Fibroblast of lung (primary cell): ENCODE measurements around the gene PEX10. TPM values are rescaled to one million over a fixed set of nuclear protein-coding genes. Genes with fewer than 3 reads are reported as not detected.

Source experiments
- DNase-seq, 2 donors: peaks; one replicate each; pipeline versions ENCODE4 v3.0.0 to v3.0.0-alpha.2; 2010; ENCODE audit warnings: low read depth in 2 of 2
- H2AFZ ChIP-seq: 2 replicates; pipeline ENCODE4 v1.5.1; 2012; ENCODE audit warnings: low read length, control low read depth, inconsistent platforms
- H3K27ac ChIP-seq: 2 replicates; pipeline ENCODE4 v1.5.1; 2011; ENCODE audit warnings: low read length, control low read depth; ENCODE audit not compliant: insufficient read depth
- H3K27me3 ChIP-seq: 2 replicates; pipeline ENCODE4 v1.5.1; 2011; ENCODE audit warnings: mild to moderate bottlenecking, low read length; ENCODE audit not compliant: control insufficient read depth, insufficient read depth
- H3K36me3 ChIP-seq: 2 replicates; pipeline ENCODE4 v1.5.1; 2011; ENCODE audit warnings: low read length; ENCODE audit not compliant: control insufficient read depth, insufficient read depth
- H3K4me1 ChIP-seq: 2 replicates; pipeline ENCODE4 v1.5.1; 2011; ENCODE audit warnings: low read length; ENCODE audit not compliant: control insufficient read depth, insufficient read depth; ENCODE audit errors: extremely low read depth
- H3K4me2 ChIP-seq: 2 replicates; pipeline ENCODE4 v1.5.1; 2011; ENCODE audit warnings: low read length, control low read depth; ENCODE audit not compliant: insufficient read depth; ENCODE audit errors: extremely low read depth
- H3K4me3 ChIP-seq, 4 experiments: fragments of 200-600 bp in 1 of 4; sonication (generic) in 1 of 4; replicated peaks in 1 of 4; 2 replicates each; pipeline ENCODE4 v1.5.1; 2011 to 2016; ENCODE audit warnings: low read length in 4 of 4, low read depth in 3 of 4, mild to moderate bottlenecking in 3 of 4, control low read depth in 2 of 4, inconsistent platforms in 1 of 4, mixed read lengths in 1 of 4; ENCODE audit not compliant: insufficient read depth in 1 of 4; ENCODE audit errors: control extremely low read depth in 1 of 4
- H3K79me2 ChIP-seq: 2 replicates; pipeline ENCODE4 v1.5.1; 2012; ENCODE audit warnings: mild to moderate bottlenecking, low read length, inconsistent platforms; ENCODE audit not compliant: control insufficient read depth, insufficient read depth
- H3K9ac ChIP-seq: 2 replicates; pipeline ENCODE4 v1.5.1; 2011; ENCODE audit warnings: mild to moderate bottlenecking, low read length, control low read depth; ENCODE audit not compliant: insufficient read depth
- H3K9me3 ChIP-seq: 2 replicates; pipeline ENCODE4 v1.5.1; 2012; ENCODE audit warnings: low read depth, low read length; ENCODE audit not compliant: control insufficient read depth, insufficient read depth
- H4K20me1 ChIP-seq: 2 replicates; pipeline ENCODE4 v1.5.1; 2011; ENCODE audit warnings: low read length; ENCODE audit not compliant: control insufficient read depth, insufficient read depth; ENCODE audit errors: extremely low read depth
- CTCF ChIP-seq, 2 donors: IDR thresholded peaks in 1 of 2; conservative IDR thresholded peaks in 1 of 2; 1 replicate in 1 of 2; 2 replicates in 1 of 2; pipeline ENCODE4 v1.5.1; 2011 to 2012; ENCODE audit warnings: low read length in 2 of 2, control low read depth in 1 of 2, inconsistent platforms in 1 of 2, low read depth in 1 of 2, mild to moderate bottlenecking in 1 of 2
- EZH2 ChIP-seq: IDR thresholded peaks from 2 replicates; pipeline ENCODE4 v1.5.1; 2012; ENCODE audit warnings: low read length, control low read depth, mild to moderate bottlenecking; ENCODE audit errors: missing control alignments
- polyA plus RNA-seq, 2 donors: library from polyadenylated mRNA; depleted of rRNA in 1 of 2; stranded (reverse) in 1 of 2; unstranded in 1 of 2; fragments of >200 nt; gene quantifications; 2 replicates each; pipeline ENCODE4 v1.2.1, GENCODE V29; 2011 to 2012; ENCODE audit warnings: missing spikeins in 1 of 2
- total RNA-seq: library from RNA; depleted of rRNA; stranded (reverse); fragments of >200 nt; gene quantifications from 2 replicates; pipeline ENCODE4 v1.2.1, GENCODE V29; 2014

Gene PEX10
- total and polyA plus RNA-seq, 2 donors (not counting 1 experiment from before 2014, with no cell fraction given): 15.4 to 33.4 TPM

GRCh38 chr1:2385606-2386280, 26.6 kb downstream of the PEX10 start:
- no peaks in the 10 kb centered on the region for H4K20me1 ChIP-seq
- no peak overlapping the region for H2AFZ ChIP-seq
- TF ChIP-seq CTCF (conservative IDR thresholded peaks at IDR 0.05 in 1 of 2, IDR thresholded peaks at IDR 0.05 in 1 of 2; ENCODE audit: low read depth in 1 of 2, low read length in 2 of 2) (no peak), EZH2 (no peak)
- peaks cover 4% of the 10 kb centered on the region for H3K79me2 ChIP-seq
- H3K27ac ChIP-seq: no peak overlapping the region
- no peaks in the 10 kb centered on the region for H3K36me3 ChIP-seq
- peaks cover 4% of the 10 kb centered on the region for H3K4me1 ChIP-seq
- H3K4me2 ChIP-seq: no peak overlapping the region
- no peaks in the 10 kb centered on the region for H3K27me3 ChIP-seq
- no peak overlapping the region for H3K4me3 ChIP-seq
- no peaks in the 10 kb centered on the region for H3K9me3 ChIP-seq
- no peak overlapping the region for H3K9ac ChIP-seq
- no peak for DNase-seq

- TF ChIP-seq EZH2: no peak
- no peak for TF ChIP-seq CTCF (conservative IDR thresholded peaks at IDR 0.05 in 1 of 2, IDR thresholded peaks at IDR 0.05 in 1 of 2; ENCODE audit: low read depth in 1 of 2, low read length in 2 of 2)
- no peak overlapping the region for H3K9ac ChIP-seq
- no peak overlapping the region for H2AFZ ChIP-seq
- no peaks in the 10 kb centered on the region for H3K4me1 ChIP-seq
- no peaks in the 10 kb centered on the region for H3K36me3 ChIP-seq
- no peaks in the 10 kb centered on the region for H3K27me3 ChIP-seq
- no peaks in the 10 kb centered on the region for H4K20me1 ChIP-seq
- H3K9me3 ChIP-seq: no peaks in the 10 kb centered on the region
- H3K79me2 ChIP-seq: no peaks in the 10 kb centered on the region
- no peak overlapping the region for H3K4me3 ChIP-seq
- no peak overlapping the region for H3K27ac ChIP-seq
- no peak overlapping the region for H3K4me2 ChIP-seq
- no peak for DNase-seq
Observed at GRCh38 chr1:2384941-2385481, 27.4 kb downstream of the PEX10 start.

- no peaks in the 10 kb centered on the region for H4K20me1 ChIP-seq
- no peaks in the 10 kb centered on the region for H3K36me3 ChIP-seq
- no peak overlapping the region for H3K9ac ChIP-seq
- H2AFZ ChIP-seq: no peak overlapping the region
- H3K79me2 ChIP-seq: no peaks in the 10 kb centered on the region
- DNase-seq: no peak
- H3K4me3 ChIP-seq: no peak overlapping the region
- H3K4me1 ChIP-seq: no peaks in the 10 kb centered on the region
- TF ChIP-seq EZH2 (no peak), CTCF (conservative IDR thresholded peaks at IDR 0.05 in 1 of 2, IDR thresholded peaks at IDR 0.05 in 1 of 2; ENCODE audit: low read depth in 1 of 2, low read length in 2 of 2) (no peak)
- H3K27ac ChIP-seq: no peak overlapping the region
- H3K9me3 ChIP-seq: no peaks in the 10 kb centered on the region
- no peaks in the 10 kb centered on the region for H3K27me3 ChIP-seq
- no peak overlapping the region for H3K4me2 ChIP-seq
Observed at GRCh38 chr1:2384130-2384860, 28.1 kb downstream of the PEX10 start.
